K562 (cell line): ENCODE data around the gene LRRC25. TPM values are rescaled to one million over a fixed set of nuclear protein-coding genes. Genes with fewer than 3 reads are reported as not detected.
A peak's percentile ranks its signal among the peaks of the same experiment; 100 is the strongest.

ENCODE experiments used
- CBFB ChIP-seq: sonication (generic); formaldehyde crosslinking; IDR thresholded peaks from 2 replicates; pipeline ENCODE4 v1.4.0; 2020; ENCODE audit warnings: mild to moderate bottlenecking, missing genetic modification reagents
- CXXC5 ChIP-seq: fragments of 250-450 bp; sonication (Bioruptor Pico); IDR thresholded peaks from 2 replicates; pipeline ENCODE4 v1.8.0; 2022; ENCODE audit warnings: inconsistent platforms, mild to moderate bottlenecking, moderate library complexity
- EP400 ChIP-seq: fragments of 450-650 bp; IDR thresholded peaks from 2 replicates; pipeline ENCODE4 v1.6.1; 2017; ENCODE audit warnings: antibody characterized with exemption, mild to moderate bottlenecking, moderate library complexity
- ESRRB ChIP-seq: fragments of 250-450 bp; sonication (Bioruptor Pico); IDR thresholded peaks from 2 replicates; pipeline ENCODE4 v1.5.0; 2020; ENCODE audit warnings: mild to moderate bottlenecking, moderate library complexity, borderline replicate concordance
- KDM1A ChIP-seq, 2 experiments: fragments of 450-650 bp; IDR thresholded peaks; 2 replicates each; pipeline ENCODE4 v1.6.1; 2016; ENCODE audit warnings: mild to moderate bottlenecking in 2 of 2
- PPARD ChIP-seq: fragments of 250-450 bp; sonication (Bioruptor Pico); IDR thresholded peaks from 2 replicates; pipeline ENCODE4 v1.8.0; 2022; ENCODE audit warnings: inconsistent platforms, mild to moderate bottlenecking, moderate library complexity
- RBM14 ChIP-seq: fragments of 200-400 bp; formaldehyde crosslinking; IDR thresholded peaks from 2 replicates; pipeline ENCODE4 v1.6.1; 2018; ENCODE audit warnings: low read depth, mild to moderate bottlenecking, low read length, moderate library complexity, borderline replicate concordance; ENCODE audit not compliant: insufficient read depth
- RCOR1 ChIP-seq, 2 experiments: IDR thresholded peaks; 2 replicates each; pipeline ENCODE4 v1.6.1; 2012; ENCODE audit warnings: low read depth in 2 of 2, low read length in 2 of 2, borderline replicate concordance in 1 of 2, improper control_type of control experiment in 1 of 2
- U2AF1 ChIP-seq: fragments of 200-400 bp; formaldehyde crosslinking; optimal IDR thresholded peaks from 2 replicates; pipeline ENCODE3; 2017; ENCODE audit warnings: mild to moderate bottlenecking, low read depth, low read length, moderate library complexity
- ZBTB7A ChIP-seq: IDR thresholded peaks from 2 replicates; pipeline ENCODE4 v1.6.1; 2011; ENCODE audit warnings: low read depth, mild to moderate bottlenecking, low read length, moderate library complexity, borderline replicate concordance; ENCODE audit not compliant: control insufficient read depth
- ZNF134 ChIP-seq: fragments of 250-450 bp; sonication (Bioruptor Pico); conservative IDR thresholded peaks from 2 replicates; pipeline ENCODE4 v1.4.0; 2020
- ZNF175 ChIP-seq: fragments of 200-800 bp; sonication (Bioruptor generic); IDR thresholded peaks from 2 replicates; pipeline ENCODE4 v1.6.1; 2016; ENCODE audit warnings: low read depth, mild to moderate bottlenecking, missing genetic modification characterization, missing compliant biosample characterization
- ZNF197 ChIP-seq: fragments of 200-800 bp; sonication (Bioruptor generic); IDR thresholded peaks from 2 replicates; pipeline ENCODE4 v1.6.1; 2016; ENCODE audit warnings: low read depth, missing genetic modification characterization, missing compliant biosample characterization
- ZNF589 ChIP-seq: fragments of 200-800 bp; sonication (Bioruptor generic); IDR thresholded peaks from 2 replicates; pipeline ENCODE4 v1.6.1; 2016; ENCODE audit warnings: low read depth, missing genetic modification characterization, missing compliant biosample characterization
- ZSCAN32 ChIP-seq: fragments of 450-650 bp; formaldehyde crosslinking; IDR thresholded peaks from 2 replicates; pipeline ENCODE4 v1.4.0; 2020; ENCODE audit warnings: mild to moderate bottlenecking, moderate library complexity
- polyA plus RNA-seq, 8 experiments: library from polyadenylated mRNA; depleted of rRNA in 4 of 8; stranded (reverse) in 5 of 8; unstranded in 3 of 8; fragments of >200 nt; fragmentation: Nextera tagmentation in 2 of 8; fragmentation: Illumina TruSeq in 1 of 8; extraction: Ambion mirVana in 2 of 8; extraction: Trizol in 1 of 8; gene quantifications; 2 replicates each; pipeline versions ENCODE4 v1.2.1 to v1.2.3, GENCODE V29; 2011 to 2014; ENCODE audit warnings: inconsistent platforms in 1 of 8, missing spikeins in 1 of 8
- total RNA-seq, 7 experiments: library from RNA; depleted of rRNA in 6 of 7; stranded (reverse); fragments of >200 nt in 6 of 7; fragmentation: Illumina TruSeq in 2 of 7; extraction: Trizol in 2 of 7; gene quantifications; 2 replicates each; pipeline versions ENCODE4 v1.2.1 to v1.2.3, GENCODE V29; 2011 to 2021; ENCODE audit warnings: low replicate concordance in 1 of 7
- TF ChIP-seq, protein P1 (sequence below): sonication (generic); formaldehyde crosslinking; IDR thresholded peaks from 2 replicates; pipeline ENCODE4 v1.8.0; 2022; ENCODE audit warnings: mild to moderate bottlenecking, missing genetic modification reagents
- TF ChIP-seq, protein P2 (sequence below), 2 experiments: fragments of 450-650 bp; IDR thresholded peaks; 2 replicates each; pipeline ENCODE4 v1.6.1; 2018; ENCODE audit warnings: mild to moderate bottlenecking in 2 of 2, low read depth in 1 of 2; ENCODE audit not compliant: partially characterized antibody in 2 of 2

The LRRC25 gene
- total and polyA plus RNA-seq, 9 of the 15 experiments (the other 6 are each of a cell fraction or from before 2014, with no cell fraction given) = 0.07 to 0.36 (median 0.10) TPM; not detected in 3

DNA sequence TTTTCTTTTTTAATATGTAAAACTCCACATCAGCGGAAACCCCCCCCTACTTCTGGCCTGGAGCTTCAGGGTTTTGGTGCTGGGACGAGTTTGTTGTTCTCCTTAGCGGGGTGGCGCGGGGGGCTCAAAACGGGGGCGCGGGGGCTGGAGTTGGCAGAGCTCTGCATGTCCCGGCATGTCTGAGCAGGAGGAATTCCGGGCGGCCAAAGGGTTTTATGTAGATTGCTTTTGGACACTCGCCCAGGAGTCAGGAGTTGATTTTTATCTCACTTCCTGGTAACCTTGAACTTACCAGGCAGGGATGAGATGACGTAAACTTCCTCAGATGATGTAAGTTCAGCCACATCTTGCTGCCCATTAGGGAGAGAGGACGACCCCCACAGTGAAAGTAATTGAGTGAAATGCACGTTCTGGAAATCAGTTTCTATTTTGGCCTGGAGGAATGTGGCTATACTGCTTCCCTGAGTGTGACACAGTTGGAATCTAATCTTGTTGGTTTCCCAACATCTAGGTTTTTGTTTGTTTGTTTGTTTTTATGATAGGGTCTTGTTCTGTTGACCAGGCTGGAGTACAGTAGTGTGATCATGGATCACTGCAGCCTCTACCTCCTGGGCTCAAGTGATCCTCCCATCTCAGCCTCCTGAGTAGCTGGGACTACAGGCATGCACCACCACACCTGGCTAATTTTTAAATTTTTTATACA is 32.4 kb downstream of the LRRC25 start (continued):
- TF ChIP-seq, protein P1, sequence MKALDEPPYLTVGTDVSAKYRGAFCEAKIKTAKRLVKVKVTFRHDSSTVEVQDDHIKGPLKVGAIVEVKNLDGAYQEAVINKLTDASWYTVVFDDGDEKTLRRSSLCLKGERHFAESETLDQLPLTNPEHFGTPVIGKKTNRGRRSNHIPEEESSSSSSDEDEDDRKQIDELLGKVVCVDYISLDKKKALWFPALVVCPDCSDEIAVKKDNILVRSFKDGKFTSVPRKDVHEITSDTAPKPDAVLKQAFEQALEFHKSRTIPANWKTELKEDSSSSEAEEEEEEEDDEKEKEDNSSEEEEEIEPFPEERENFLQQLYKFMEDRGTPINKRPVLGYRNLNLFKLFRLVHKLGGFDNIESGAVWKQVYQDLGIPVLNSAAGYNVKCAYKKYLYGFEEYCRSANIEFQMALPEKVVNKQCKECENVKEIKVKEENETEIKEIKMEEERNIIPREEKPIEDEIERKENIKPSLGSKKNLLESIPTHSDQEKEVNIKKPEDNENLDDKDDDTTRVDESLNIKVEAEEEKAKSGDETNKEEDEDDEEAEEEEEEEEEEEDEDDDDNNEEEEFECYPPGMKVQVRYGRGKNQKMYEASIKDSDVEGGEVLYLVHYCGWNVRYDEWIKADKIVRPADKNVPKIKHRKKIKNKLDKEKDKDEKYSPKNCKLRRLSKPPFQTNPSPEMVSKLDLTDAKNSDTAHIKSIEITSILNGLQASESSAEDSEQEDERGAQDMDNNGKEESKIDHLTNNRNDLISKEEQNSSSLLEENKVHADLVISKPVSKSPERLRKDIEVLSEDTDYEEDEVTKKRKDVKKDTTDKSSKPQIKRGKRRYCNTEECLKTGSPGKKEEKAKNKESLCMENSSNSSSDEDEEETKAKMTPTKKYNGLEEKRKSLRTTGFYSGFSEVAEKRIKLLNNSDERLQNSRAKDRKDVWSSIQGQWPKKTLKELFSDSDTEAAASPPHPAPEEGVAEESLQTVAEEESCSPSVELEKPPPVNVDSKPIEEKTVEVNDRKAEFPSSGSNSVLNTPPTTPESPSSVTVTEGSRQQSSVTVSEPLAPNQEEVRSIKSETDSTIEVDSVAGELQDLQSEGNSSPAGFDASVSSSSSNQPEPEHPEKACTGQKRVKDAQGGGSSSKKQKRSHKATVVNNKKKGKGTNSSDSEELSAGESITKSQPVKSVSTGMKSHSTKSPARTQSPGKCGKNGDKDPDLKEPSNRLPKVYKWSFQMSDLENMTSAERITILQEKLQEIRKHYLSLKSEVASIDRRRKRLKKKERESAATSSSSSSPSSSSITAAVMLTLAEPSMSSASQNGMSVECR = peak; percentile 40; the same call in 1 of the 2 replicates
- TF ChIP-seq RBM14 (no peak), EP400 (peak; percentile 92), ZNF175 (peak; percentile 92), CBFB (CRISPR knock-in tag) (no peak), ZSCAN32 (peak; percentile 82), ZBTB7A (peak; percentile 63; the same call in 1 of the 2 replicates), KDM1A (IDR thresholded peaks at IDR 0.05) (peak; percentile 74 to 76), RCOR1 (IDR thresholded peaks at IDR 0.05; ENCODE audit: borderline replicate concordance in 1 of 2, low read depth in 2 of 2, low read length in 2 of 2) (peak in 1 of 2 experiments; percentile 87; a peak in 2 of 4 replicates), ESRRB (0 out of 2 replicates have a peak, but pooled peaks have one; percentile 25), ZNF134 (CRISPR knock-in tag) (peak; percentile 55), ZNF589 (peak; percentile 97), PPARD (no peak), CXXC5 (peak; percentile 80), U2AF1 (no peak), ZNF197 (CRISPR knock-in tag) (peak; percentile 77; the same call in 1 of the 2 replicates)
- TF ChIP-seq, protein P2, sequence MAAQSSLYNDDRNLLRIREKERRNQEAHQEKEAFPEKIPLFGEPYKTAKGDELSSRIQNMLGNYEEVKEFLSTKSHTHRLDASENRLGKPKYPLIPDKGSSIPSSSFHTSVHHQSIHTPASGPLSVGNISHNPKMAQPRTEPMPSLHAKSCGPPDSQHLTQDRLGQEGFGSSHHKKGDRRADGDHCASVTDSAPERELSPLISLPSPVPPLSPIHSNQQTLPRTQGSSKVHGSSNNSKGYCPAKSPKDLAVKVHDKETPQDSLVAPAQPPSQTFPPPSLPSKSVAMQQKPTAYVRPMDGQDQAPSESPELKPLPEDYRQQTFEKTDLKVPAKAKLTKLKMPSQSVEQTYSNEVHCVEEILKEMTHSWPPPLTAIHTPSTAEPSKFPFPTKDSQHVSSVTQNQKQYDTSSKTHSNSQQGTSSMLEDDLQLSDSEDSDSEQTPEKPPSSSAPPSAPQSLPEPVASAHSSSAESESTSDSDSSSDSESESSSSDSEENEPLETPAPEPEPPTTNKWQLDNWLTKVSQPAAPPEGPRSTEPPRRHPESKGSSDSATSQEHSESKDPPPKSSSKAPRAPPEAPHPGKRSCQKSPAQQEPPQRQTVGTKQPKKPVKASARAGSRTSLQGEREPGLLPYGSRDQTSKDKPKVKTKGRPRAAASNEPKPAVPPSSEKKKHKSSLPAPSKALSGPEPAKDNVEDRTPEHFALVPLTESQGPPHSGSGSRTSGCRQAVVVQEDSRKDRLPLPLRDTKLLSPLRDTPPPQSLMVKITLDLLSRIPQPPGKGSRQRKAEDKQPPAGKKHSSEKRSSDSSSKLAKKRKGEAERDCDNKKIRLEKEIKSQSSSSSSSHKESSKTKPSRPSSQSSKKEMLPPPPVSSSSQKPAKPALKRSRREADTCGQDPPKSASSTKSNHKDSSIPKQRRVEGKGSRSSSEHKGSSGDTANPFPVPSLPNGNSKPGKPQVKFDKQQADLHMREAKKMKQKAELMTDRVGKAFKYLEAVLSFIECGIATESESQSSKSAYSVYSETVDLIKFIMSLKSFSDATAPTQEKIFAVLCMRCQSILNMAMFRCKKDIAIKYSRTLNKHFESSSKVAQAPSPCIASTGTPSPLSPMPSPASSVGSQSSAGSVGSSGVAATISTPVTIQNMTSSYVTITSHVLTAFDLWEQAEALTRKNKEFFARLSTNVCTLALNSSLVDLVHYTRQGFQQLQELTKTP (IDR thresholded peaks at IDR 0.05; ENCODE audit: low read depth in 1 of 2, partially characterized antibody in 2 of 2) = peak in 1 of 2 experiments; percentile 87
